Esophagus (tissue), 2 donors: ENCODE data around the gene PDPN. TPM values are rescaled to one million over a fixed set of nuclear protein-coding genes. Genes with fewer than 3 reads are reported as not detected.
"Not testable (repeated sequence)": the region's sequence is repeated elsewhere in the genome, so short reads cannot be mapped to it uniquely, and the experiment has no call there.

ENCODE experiments used
- H3K27ac ChIP-seq, 2 donors: one replicate each; pipeline ENCODE4 v1.5.1; 2013; ENCODE audit warnings: low read depth in 2 of 2, mild to moderate bottlenecking in 2 of 2, inconsistent platforms in 1 of 2, low read length in 1 of 2, moderate library complexity in 1 of 2
- H3K27me3 ChIP-seq, 2 donors: one replicate each; pipeline ENCODE4 v1.6.1; 2013; ENCODE audit warnings: low read length in 2 of 2, control low read depth in 1 of 2, mild to moderate bottlenecking in 1 of 2; ENCODE audit not compliant: insufficient read depth in 2 of 2, control insufficient read depth in 1 of 2
- H3K36me3 ChIP-seq, 2 donors: one replicate each; pipeline ENCODE4 v1.6.1; 2013; ENCODE audit warnings: low read length in 1 of 2; ENCODE audit not compliant: control insufficient read depth in 2 of 2, insufficient read depth in 2 of 2
- H3K4me1 ChIP-seq, 2 donors: one replicate each; pipeline ENCODE4 v1.6.1; 2013; ENCODE audit warnings: low read length in 1 of 2; ENCODE audit not compliant: control insufficient read depth in 2 of 2, insufficient read depth in 2 of 2
- H3K4me3 ChIP-seq, 2 donors: one replicate each; pipeline ENCODE4 v1.5.1; 2013; ENCODE audit warnings: low read length in 2 of 2, mild to moderate bottlenecking in 2 of 2, low read depth in 1 of 2, moderate library complexity in 1 of 2
- H3K9me3 ChIP-seq, 2 donors: one replicate each; pipeline ENCODE4 v1.6.1; 2013; ENCODE audit warnings: mild to moderate bottlenecking in 2 of 2, low read depth in 1 of 2, low read length in 1 of 2, moderate library complexity in 1 of 2; ENCODE audit not compliant: control insufficient read depth in 2 of 2, insufficient read depth in 1 of 2
- WGBS, 2 donors: extraction: QIAGEN DNeasy Blood & Tissue Kit; methylation state at CpG; one replicate each; pipeline ENCODE4 v1.1.7; 2013; 5-methylcytosine and 5-hydroxymethylcytosine counted together
- polyA plus RNA-seq, 2 donors: library from polyadenylated mRNA; stranded (reverse); fragments of 200-250 nt; gene quantifications; one replicate each; pipeline ENCODE4 v1.2.3, GENCODE V29; 2013
- donor health status: healthy with polysubstance abuse.
- donor health status: Bipolar disorder and iron deficiency.

PDPN gene
- polyA plus RNA-seq, 2 donors, result 2.4 to 11.9 TPM

- 50 to 72% methylated on average over 3 of the region's 3 CpGs for WGBS, 2 donors
- H3K4me1 ChIP-seq, result no peaks in the 10 kb centered on the region
- no peak overlapping the region for H3K27ac ChIP-seq
- H3K4me3 ChIP-seq, result no peak overlapping the region
- peaks cover 0 to 3% of the 10 kb centered on the region in 2 donors for H3K9me3 ChIP-seq
- peaks cover 0 to 6% of the 10 kb centered on the region in 2 donors for H3K27me3 ChIP-seq
- no peaks in the 10 kb centered on the region for H3K36me3 ChIP-seq
Observed at GRCh38 chr1:13546791-13547190, 36.8 kb upstream of the PDPN start.

GRCh38 chr1:13548281-13548680, 35.4 kb upstream of the PDPN start:
- Histone ChIP-seq H3K9me3 (peaks cover 0 to 3% of the 10 kb centered on the region in 2 donors), H3K27ac (no peak overlapping the region), H3K4me3 (no peak overlapping the region), H3K4me1 (no peaks in the 10 kb centered on the region), H3K36me3 (no peaks in the 10 kb centered on the region), H3K27me3 (peaks cover 0 to 6% of the 10 kb centered on the region in 2 donors)
- WGBS, 2 donors, result 85 to 90% methylated on average over 6 of the region's 6 CpGs

- no peaks in the 10 kb centered on the region for H3K4me1 ChIP-seq
- H3K27ac ChIP-seq, result no peak overlapping the region
- peaks cover 0 to 3% of the 10 kb centered on the region in 2 donors for H3K9me3 ChIP-seq
- peaks cover 0 to 6% of the 10 kb centered on the region in 2 donors for H3K27me3 ChIP-seq
- H3K4me3 ChIP-seq, result no peak overlapping the region
- WGBS, 2 donors, result 82 to 83% methylated on average over 6 of the region's 6 CpGs
- H3K36me3 ChIP-seq, result no peaks in the 10 kb centered on the region
Observed at GRCh38 chr1:13549021-13549420, 34.6 kb upstream of the PDPN start.

- Histone ChIP-seq H3K27me3 (peaks cover 0 to 6% of the 10 kb centered on the region in 2 donors), H3K36me3 (no peaks in the 10 kb centered on the region), H3K4me1 (no peaks in the 10 kb centered on the region), H3K4me3 (no peak overlapping the region), H3K9me3 (peaks cover 0 to 3% of the 10 kb centered on the region in 2 donors), H3K27ac (no peak overlapping the region)
- 59 to 83% methylated on average over 3 of the region's 3 CpGs for WGBS, 2 donors
Observed at GRCh38 chr1:13549521-13549920, 34.1 kb upstream of the PDPN start.

- peaks cover 0 to 6% of the 10 kb centered on the region in 2 donors for H3K27me3 ChIP-seq
- no peaks in the 10 kb centered on the region for H3K4me1 ChIP-seq
- H3K4me3 ChIP-seq, result no peak overlapping the region
- peaks cover 0 to 3% of the 10 kb centered on the region in 2 donors for H3K9me3 ChIP-seq
- WGBS, 2 donors, result 44 to 62% methylated on average over 4 of the region's 4 CpGs
- no peak overlapping the region for H3K27ac ChIP-seq
- no peaks in the 10 kb centered on the region for H3K36me3 ChIP-seq
Observed at GRCh38 chr1:13550663-13551062, 33.0 kb upstream of the PDPN start.

GRCh38 chr1:13554798-13555197, 28.8 kb upstream of the PDPN start:
- Histone ChIP-seq H3K4me1 (no peaks in the 10 kb centered on the region), H3K27ac (no peak overlapping the region), H3K27me3 (no peaks in the 10 kb centered on the region), H3K36me3 (no peaks in the 10 kb centered on the region), H3K4me3 (no peak overlapping the region), H3K9me3 (no peaks in the 10 kb centered on the region)
- 95 to 97% methylated on average over 28 of the region's 28 CpGs for WGBS, 2 donors

- H3K27me3 ChIP-seq, result no peaks in the 10 kb centered on the region
- WGBS, 2 donors, result 57% methylated on average over 6 of the region's 6 CpGs
- H3K4me1 ChIP-seq, result no peaks in the 10 kb centered on the region
- no peak overlapping the region for H3K27ac ChIP-seq
- H3K36me3 ChIP-seq, result no peaks in the 10 kb centered on the region
- peaks cover 0 to 2% of the 10 kb centered on the region in 2 donors for H3K9me3 ChIP-seq
- H3K4me3 ChIP-seq, result no peak overlapping the region
Observed at GRCh38 chr1:13556224-13556764, 27.3 kb upstream of the PDPN start.

- 80 to 84% methylated on average over 6 of the region's 6 CpGs for WGBS, 2 donors
- Histone ChIP-seq H3K4me1 (no peaks in the 10 kb centered on the region), H3K27me3 (no peaks in the 10 kb centered on the region), H3K4me3 (no peak overlapping the region), H3K36me3 (no peaks in the 10 kb centered on the region), H3K27ac (no peak overlapping the region), H3K9me3 (peaks cover 0 to 2% of the 10 kb centered on the region in 2 donors)
Observed at GRCh38 chr1:13560541-13560940, 23.1 kb upstream of the PDPN start.

- not testable (repeated sequence) for H3K4me3 ChIP-seq, H3K9me3 ChIP-seq, H3K27ac ChIP-seq, H3K4me1 ChIP-seq, H3K36me3 ChIP-seq, H3K27me3 ChIP-seq
- 92 to 94% methylated on average over 11 of the region's 11 CpGs for WGBS, 2 donors
Observed at GRCh38 chr1:13562981-13563380, 20.7 kb upstream of the PDPN start.

GRCh38 chr1:13564073-13564472, 19.6 kb upstream of the PDPN start:
- WGBS, 2 donors, result 68% methylated on average over 5 of the region's 5 CpGs
- no peaks in the 10 kb centered on the region for H3K27me3 ChIP-seq
- H3K4me1 ChIP-seq, result no peaks in the 10 kb centered on the region
- H3K36me3 ChIP-seq, result no peaks in the 10 kb centered on the region
- peaks cover 0 to 2% of the 10 kb centered on the region in 2 donors for H3K9me3 ChIP-seq
- no peak overlapping the region for H3K4me3 ChIP-seq
- no peak overlapping the region for H3K27ac ChIP-seq
